GM12865 (cell line): Measurements from ENCODE around the gene CRIP2.

Source experiments
- DNase-seq: peaks from one replicate; pipeline ENCODE4 v3.0.0; 2010; ENCODE audit warnings: low read depth
- H3K4me3 ChIP-seq: 2 replicates; pipeline ENCODE4 v1.5.1; 2011; ENCODE audit warnings: mild to moderate bottlenecking, low read depth, low read length, control low read depth
- TF ChIP-seq, protein P1 (sequence below): IDR thresholded peaks from 2 replicates; pipeline ENCODE4 v1.5.1; 2011; ENCODE audit warnings: low read length, control low read depth, low read depth, inconsistent platforms; ENCODE audit not compliant: insufficient read depth; ENCODE audit errors: missing control alignments

Gene CRIP2

DNA sequence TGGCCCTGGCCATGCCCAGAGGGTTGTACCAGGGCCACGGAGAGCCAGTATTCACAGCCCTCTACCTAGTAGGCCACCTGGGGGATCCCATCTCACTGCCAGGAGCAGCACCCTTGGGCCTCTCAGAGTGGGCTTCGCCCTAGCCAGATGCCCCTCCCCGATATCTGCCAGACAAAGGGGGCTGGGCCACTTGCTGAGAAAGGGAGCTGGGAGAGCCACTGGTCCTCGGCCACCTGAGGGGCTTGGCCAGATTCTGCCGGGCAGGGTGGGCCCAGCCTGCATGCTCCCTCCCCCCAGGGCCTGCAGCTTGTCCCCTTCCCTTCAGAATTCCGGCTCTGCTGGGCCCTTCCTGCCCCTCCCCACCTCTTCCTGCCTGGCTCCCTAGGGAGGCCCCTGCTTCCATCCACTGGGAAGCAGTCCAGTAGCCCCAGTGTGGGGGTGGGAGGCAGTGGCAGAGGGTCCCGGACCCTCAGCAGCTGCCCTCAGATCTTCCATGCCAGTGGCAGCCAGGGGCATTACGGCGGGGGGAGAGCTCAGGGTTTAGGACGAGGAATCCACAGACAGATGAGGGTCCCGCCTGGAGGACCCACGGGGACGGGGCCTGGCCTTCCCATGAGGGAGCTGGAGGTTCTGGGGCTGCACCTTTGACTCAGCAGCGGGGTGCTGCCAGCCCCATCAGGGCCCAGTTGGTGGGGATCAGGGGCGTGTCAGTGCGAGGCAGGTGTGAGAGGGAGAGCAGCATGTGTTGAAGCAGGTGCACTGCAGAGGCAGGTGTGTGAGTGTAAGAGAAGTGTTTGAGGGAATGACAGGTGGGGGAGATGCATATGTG, 2.4 kb downstream of the CRIP2 start:
- TF ChIP-seq, protein P1, sequence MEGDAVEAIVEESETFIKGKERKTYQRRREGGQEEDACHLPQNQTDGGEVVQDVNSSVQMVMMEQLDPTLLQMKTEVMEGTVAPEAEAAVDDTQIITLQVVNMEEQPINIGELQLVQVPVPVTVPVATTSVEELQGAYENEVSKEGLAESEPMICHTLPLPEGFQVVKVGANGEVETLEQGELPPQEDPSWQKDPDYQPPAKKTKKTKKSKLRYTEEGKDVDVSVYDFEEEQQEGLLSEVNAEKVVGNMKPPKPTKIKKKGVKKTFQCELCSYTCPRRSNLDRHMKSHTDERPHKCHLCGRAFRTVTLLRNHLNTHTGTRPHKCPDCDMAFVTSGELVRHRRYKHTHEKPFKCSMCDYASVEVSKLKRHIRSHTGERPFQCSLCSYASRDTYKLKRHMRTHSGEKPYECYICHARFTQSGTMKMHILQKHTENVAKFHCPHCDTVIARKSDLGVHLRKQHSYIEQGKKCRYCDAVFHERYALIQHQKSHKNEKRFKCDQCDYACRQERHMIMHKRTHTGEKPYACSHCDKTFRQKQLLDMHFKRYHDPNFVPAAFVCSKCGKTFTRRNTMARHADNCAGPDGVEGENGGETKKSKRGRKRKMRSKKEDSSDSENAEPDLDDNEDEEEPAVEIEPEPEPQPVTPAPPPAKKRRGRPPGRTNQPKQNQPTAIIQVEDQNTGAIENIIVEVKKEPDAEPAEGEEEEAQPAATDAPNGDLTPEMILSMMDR, result no peak
- H3K4me3 ChIP-seq, result no peak overlapping the region

DNA sequence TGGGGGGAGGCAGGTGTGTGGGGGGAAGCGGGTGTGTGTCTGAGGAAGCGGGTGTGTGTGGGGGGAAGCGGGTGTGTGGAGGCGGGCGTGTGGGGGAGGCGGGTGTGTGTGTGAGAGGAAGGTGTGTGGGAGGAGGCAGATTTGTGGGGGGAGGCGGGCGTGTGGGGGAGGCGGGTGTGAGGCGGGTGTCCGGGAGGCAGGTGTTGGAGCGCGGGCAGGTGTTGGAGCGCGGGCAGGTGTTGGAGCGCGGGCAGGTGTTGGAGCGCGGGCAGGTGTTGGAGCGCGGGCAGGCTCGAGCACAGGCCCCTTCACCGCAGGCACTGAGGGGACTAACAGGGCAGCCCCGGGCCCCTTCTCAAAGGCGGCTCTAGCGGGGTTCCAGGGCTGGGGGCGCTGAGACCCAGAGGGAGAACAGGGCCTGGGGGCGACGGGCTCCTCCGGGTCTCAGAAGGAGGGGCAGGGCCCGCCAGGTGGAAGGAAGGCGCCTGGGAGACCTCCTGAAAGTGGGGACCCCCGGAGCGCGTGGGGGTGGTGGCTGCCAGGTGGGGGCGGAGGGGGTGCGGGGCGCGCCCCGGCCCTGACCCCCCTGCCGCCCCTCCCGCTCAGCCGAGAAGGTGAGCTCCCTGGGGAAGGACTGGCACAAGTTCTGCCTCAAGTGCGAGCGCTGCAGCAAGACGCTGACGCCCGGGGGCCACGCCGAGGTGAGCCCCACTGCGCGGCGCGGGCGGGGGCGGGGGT, 3.2 kb downstream of the CRIP2 start:
- DNase-seq, result no peak
- TF ChIP-seq, protein P1, result no peak
- H3K4me3 ChIP-seq, result no peak overlapping the region

More for the DNA sequence above, 2.4 kb downstream of the CRIP2 start:
- DNase-seq, result no peak

DNA sequence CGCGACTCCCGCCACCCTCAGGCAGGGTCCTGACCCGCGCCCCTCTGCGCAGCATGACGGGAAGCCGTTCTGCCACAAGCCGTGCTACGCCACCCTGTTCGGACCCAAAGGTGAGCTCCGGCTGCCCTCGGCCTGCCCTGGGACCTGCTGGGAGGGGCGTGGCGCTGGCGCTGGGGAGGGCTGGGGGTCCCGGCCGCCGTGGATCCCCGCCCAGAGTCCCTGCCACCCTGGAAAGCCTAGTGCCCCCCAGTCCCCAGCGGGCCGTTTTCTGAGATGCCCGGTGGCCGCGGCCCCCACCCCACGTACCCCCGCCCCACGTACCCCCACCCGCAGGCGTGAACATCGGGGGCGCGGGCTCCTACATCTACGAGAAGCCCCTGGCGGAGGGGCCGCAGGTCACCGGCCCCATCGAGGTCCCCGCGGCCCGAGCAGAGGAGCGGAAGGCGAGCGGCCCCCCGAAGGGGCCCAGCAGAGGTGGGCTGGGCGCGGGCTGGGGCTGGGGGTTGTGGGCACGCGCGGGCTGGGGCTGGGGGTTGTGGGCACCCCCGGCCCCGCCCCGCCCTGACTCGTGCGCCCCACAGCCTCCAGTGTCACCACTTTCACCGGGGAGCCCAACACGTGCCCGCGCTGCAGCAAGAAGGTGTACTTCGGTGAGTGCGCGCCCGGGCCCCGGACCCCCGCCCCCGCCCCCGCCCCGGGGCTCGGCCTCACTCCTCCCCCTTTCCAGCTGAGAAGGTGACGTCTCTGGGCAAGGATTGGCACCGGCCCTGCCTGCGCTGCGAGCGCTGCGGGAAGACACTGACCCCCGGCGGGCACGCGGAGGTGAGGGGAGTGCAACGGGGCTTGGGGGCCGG, 4.0 kb downstream of the CRIP2 start:
- TF ChIP-seq, protein P1, result no peak
- DNase-seq, result no peak

DNA sequence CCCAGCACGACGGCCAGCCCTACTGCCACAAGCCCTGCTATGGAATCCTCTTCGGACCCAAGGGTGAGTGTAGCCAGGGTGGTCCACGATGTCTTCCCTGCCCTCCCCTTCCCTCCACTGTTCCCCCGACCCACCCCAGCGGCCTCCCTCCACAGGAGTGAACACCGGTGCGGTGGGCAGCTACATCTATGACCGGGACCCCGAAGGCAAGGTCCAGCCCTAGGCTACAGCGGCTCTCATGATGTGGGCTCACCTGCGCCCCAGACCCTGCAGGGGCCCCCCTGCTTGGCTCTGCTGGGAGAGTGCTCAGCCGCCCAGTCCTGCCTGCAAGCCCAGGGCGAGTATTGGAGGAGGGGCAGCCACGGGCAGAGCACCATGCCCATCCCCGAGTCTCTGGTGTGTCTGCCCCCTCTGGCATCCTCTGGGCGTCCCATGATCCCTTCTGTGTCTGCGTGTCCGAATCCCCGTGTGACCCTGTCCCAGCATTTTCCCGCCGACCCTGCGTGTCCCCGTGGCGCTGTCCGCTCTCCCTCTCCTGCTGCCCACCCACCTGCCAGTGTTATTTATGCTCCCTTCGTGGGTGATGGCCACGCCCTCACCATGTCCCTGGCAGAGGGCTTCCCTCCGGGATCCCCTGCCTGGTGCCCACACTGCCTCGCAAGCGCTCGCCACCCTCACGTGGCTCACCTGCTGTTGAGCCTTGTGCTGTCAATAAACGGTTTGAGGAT, 5.0 kb downstream of the CRIP2 start:
- TF ChIP-seq, protein P1, result no peak
- no peak overlapping the region for H3K4me3 ChIP-seq
- no peak for DNase-seq

More for the DNA sequence above, 4.0 kb downstream of the CRIP2 start:
- no peak overlapping the region for H3K4me3 ChIP-seq

DNA sequence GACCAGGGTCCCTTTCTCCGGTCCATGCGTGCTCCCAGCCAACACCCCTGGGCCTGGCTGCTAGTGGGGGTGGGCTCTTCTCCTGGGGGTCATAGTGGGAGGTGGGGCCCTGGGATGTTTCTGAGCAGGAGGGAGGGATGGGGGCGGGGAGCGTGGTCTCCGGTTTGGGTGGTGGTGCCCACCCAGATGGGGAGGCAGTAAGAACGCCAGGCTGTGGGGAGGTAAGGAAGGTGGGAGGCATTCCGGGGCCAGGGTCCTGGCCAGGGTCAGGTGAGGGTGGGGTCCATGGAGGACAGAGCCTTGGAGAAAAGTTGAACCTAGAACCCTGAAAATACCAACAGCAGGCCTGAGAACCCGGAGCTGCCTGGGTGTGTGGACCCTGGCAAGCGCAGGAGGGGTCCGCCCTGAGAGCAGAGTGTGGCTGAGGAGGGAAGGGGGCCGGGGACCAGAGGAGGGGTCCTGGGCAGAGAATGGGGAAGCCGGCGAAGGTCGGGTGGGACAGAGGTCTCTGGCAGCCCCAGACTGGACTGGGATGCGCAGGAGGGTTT, 5.7 kb downstream of the CRIP2 start:
- H3K4me3 ChIP-seq, result no peak overlapping the region
- no peak for DNase-seq
- TF ChIP-seq, protein P1, result no peak
